MM.1S (cell line): ENCODE results near the gene TMEM179.

Experiments
- CTCF ChIP-seq: fragments of 300-600 bp; sonication (generic); IDR thresholded peaks from 2 replicates; pipeline ENCODE4 v1.5.1; 2016; ENCODE audit warnings: antibody characterized with exemption, low read length, mixed read lengths
- EZH2 ChIP-seq: fragments of 300-600 bp; sonication (generic); optimal IDR thresholded peaks from 2 replicates; pipeline ENCODE3; 2017; ENCODE audit warnings: low read depth, mild to moderate bottlenecking, antibody characterized with exemption, low read length, mixed read lengths
- EZH2phosphoT487 ChIP-seq: fragments of 300-600 bp; sonication (generic); IDR thresholded peaks from 2 replicates; pipeline ENCODE4 v1.6.1; 2018; ENCODE audit warnings: antibody characterized with exemption, low read length

- no peak for TF ChIP-seq EZH2
- TF ChIP-seq CTCF: no peak
- TF ChIP-seq EZH2phosphoT487: no peak
Observed at GRCh38 chr14:104604458-104605449, at the start of gene TMEM179.
